Measurements from ENCODE around the gene C4BPB. TPM values are rescaled to one million over a fixed set of nuclear protein-coding genes. Genes with fewer than 3 reads are reported as not detected.

The C4BPB gene
- total and polyA plus RNA-seq, 2 donors (not counting 3 experiments of a cell fraction or from before 2014, with no cell fraction given): not detected

GRCh38 chr1:207048041-207048440 lies 40.6 kb upstream of the C4BPB start:
- TF ChIP-seq POLR2A (IDR thresholded peaks at IDR 0.05; ENCODE audit: low read depth, low read length) (no peak), MYC (IDR thresholded peaks at IDR 0.05; ENCODE audit: low read depth, low read length) (no peak), CTCF (IDR thresholded peaks at IDR 0.05; ENCODE audit: extremely low read depth in 1 of 2, insufficient read depth in 1 of 2, low read depth in 1 of 2, low read length in 2 of 2) (no peak), JUN (IDR thresholded peaks at IDR 0.05; ENCODE audit: borderline replicate concordance, insufficient read depth, insufficient read length, low read depth) (no peak), MAX (IDR thresholded peaks at IDR 0.05; ENCODE audit: insufficient read depth, insufficient read length) (no peak), POLR2AphosphoS5 (IDR thresholded peaks at IDR 0.05; ENCODE audit: insufficient read depth, low read depth, low read length) (no peak), EZH2 (IDR thresholded peaks at IDR 0.05; ENCODE audit: borderline replicate concordance, low read depth, low read length, severe bottlenecking) (no peak), FOS (IDR thresholded peaks at IDR 0.05; ENCODE audit: borderline replicate concordance, insufficient read depth, low read length) (no peak), GATA2 (IDR thresholded peaks at IDR 0.05; ENCODE audit: insufficient read depth, insufficient read length, low read depth, low read length) (no peak)
- no peak overlapping the region for H2AFZ ChIP-seq (ENCODE audit: low read depth, low read length)
- H3K79me2 ChIP-seq (ENCODE audit: control insufficient read depth, insufficient read depth, low read length): peaks cover 46% of the 10 kb centered on the region
- H3K9me3 ChIP-seq (replicated peaks; ENCODE audit: control insufficient read depth, insufficient read depth, low read length): no peaks in the 10 kb centered on the region
- peaks cover 7% of the 10 kb centered on the region for H4K20me1 ChIP-seq (replicated peaks; ENCODE audit: control insufficient read depth, extremely low read depth, insufficient read depth, low read length)
- H3K27ac ChIP-seq (ENCODE audit: insufficient read depth, low read depth, low read length): no peak overlapping the region
- H3K4me2 ChIP-seq (ENCODE audit: insufficient read depth, low read length): no peak overlapping the region
- BruUV-seq (replicated peaks): no TSS peak
- no peaks in the 10 kb centered on the region for H3K9me1 ChIP-seq (replicated peaks; ENCODE audit: control insufficient read depth, extremely low read depth, insufficient read depth, low read length)
- intact Hi-C loops (cut with micrococcal nuclease) (no loop called here), dilution Hi-C loops (cut with MboI; ENCODE audit: extremely low pct_ligation_motif_present, low sequenced_read_pairs) (no loop called here)
- H3K4me3 ChIP-seq (replicated peaks in 1 of 3; ENCODE audit: insufficient read depth in 1 of 3, low read depth in 1 of 3, low read length in 3 of 3): no peak overlapping the region
- POLR2A ChIA-PET: no interaction called here
- no peak overlapping the region for H3K9ac ChIP-seq (replicated peaks; ENCODE audit: extremely low read depth, insufficient read depth, low read length)
- CTCF ChIA-PET: interaction anchor here (1.0 to 1.1 kb wide), 2 partner anchors 36 to 357 kb away, joined by 3 to 4 read pairs; no protein-coding TSS in a partner anchor
- H3K4me1 ChIP-seq (ENCODE audit: control insufficient read depth, extremely low read depth, insufficient read depth, low read length): peaks cover 15% of the 10 kb centered on the region
- DNase-seq (ENCODE audit: low read depth, low spot score): no peak
- peaks cover 6 to 12% of the 10 kb centered on the region in 2 experiments for H3K36me3 ChIP-seq (ENCODE audit: control insufficient read depth in 2 of 2, extremely low read depth in 1 of 2, insufficient read depth in 2 of 2, low read length in 2 of 2)
- peak; percentile 26 for FAIRE-seq
- H3K27me3 ChIP-seq (ENCODE audit: control insufficient read depth in 2 of 2, insufficient read depth in 2 of 2, low read length in 2 of 2): no peaks in the 10 kb centered on the region
